Upper lobe of left lung (tissue), 4 donors: ENCODE results near the gene ITCH.

Experiments
- CTCF ChIP-seq, 6 experiments: fragments of 450-650 bp in 4 of 6; fragments of 200-600 bp in 2 of 6; sonication (generic) in 2 of 6; IDR thresholded peaks; one replicate each; pipeline ENCODE4 v1.5.1; 2016 to 2019; ENCODE audit warnings: antibody characterized with exemption in 6 of 6
- EP300 ChIP-seq, 4 donors: sonication (generic); formaldehyde crosslinking; IDR thresholded peaks; one replicate each; pipeline ENCODE4 v1.5.1; 2017; ENCODE audit warnings: antibody characterized with exemption in 4 of 4, control low read depth in 2 of 4
- POLR2A ChIP-seq, 4 donors: fragments of 450-650 bp; IDR thresholded peaks; one replicate each; pipeline ENCODE4 v1.5.1; 2016 to 2017; ENCODE audit warnings: antibody characterized with exemption in 4 of 4, mild to moderate bottlenecking in 2 of 4
- POLR2AphosphoS5 ChIP-seq, 2 donors: sonication (generic); formaldehyde crosslinking; IDR thresholded peaks; one replicate each; pipeline ENCODE4 v1.5.1; 2017; ENCODE audit warnings: antibody characterized with exemption in 2 of 2

DNA sequence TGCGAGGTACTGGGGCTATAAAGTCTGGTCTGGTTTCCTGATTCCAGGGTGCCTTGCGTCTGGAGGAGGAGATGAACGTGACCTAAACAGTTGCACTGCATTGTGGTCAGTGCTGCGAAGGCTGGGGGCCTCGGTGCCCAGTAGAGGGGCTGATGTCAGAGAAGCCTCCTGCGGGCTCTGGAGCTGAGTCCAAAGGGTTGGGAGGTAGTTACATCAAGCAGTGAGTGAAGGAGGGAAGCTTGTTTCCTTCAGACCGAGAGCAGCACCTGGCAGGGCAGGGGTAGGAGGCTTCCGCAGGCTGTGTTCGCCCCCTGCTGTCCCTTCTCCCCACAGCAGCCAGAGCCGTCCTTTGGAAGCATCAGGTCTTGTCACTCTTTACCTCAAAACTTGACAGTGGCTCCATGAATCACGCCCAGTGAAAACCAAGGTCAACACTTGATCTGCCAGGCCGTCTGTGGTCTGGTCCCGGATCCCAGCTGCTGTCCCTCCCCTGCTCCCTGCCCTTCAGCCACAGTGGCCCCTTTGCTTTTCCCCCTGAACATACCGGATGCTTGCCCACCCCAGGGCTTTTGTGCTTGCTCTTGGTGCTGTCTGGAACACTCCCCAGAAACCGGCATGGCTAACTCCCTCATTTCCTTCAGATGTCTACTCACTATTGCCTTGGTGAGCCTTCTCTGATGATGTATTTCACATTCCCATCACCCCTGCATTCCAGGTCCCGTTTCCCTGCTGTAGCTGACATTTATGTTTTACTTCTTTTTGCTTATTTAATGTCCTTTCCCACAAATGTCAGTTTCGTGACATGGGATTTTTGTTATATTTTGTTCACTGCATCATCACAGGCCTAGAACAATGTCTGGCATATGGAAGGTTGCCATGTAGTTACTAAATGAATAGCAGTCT lies 160.1 kb downstream of the ITCH start:
- TF ChIP-seq CTCF (IDR thresholded peaks at IDR 0.05) (peak in 4 of 6 experiments; percentile 21 to 59 (median 45)), EP300 (IDR thresholded peaks at IDR 0.05) (no peak), POLR2A (IDR thresholded peaks at IDR 0.05) (no peak), POLR2AphosphoS5 (IDR thresholded peaks at IDR 0.05) (no peak)
